G401 (cell line): Measurements from ENCODE around the gene GOT1. TPM values are rescaled to one million over a fixed set of nuclear protein-coding genes. Genes with fewer than 3 reads are reported as not detected.

ENCODE experiments used
- DNase-seq: peaks from one replicate; pipeline ENCODE4 v3.0.0-alpha.2; 2015; ENCODE audit warnings: low spot score
- in situ Hi-C: cut with HindIII; loops from 2 replicates; pipeline ENCODE4 v1.10.0; 2016; ENCODE audit warnings: low sequenced_read_pairs, mixed read lengths
- total RNA-seq: library from RNA; depleted of rRNA; stranded (reverse); fragments of >200 nt; shearing (Covaris generic); gene quantifications from 2 replicates; pipeline ENCODE4 v1.2.3, GENCODE V29; 2014

The GOT1 gene
- total RNA-seq, 1 experiment from 2014 or later, result 18.0 TPM

- no peak for DNase-seq
- in situ Hi-C loops, result no loop called here
Observed at GRCh38 chr10:99406149-99406548, 24.3 kb downstream of the GOT1 start.

GRCh38 chr10:99403674-99404073 lies 26.8 kb downstream of the GOT1 start:
- DNase-seq, result no peak
- in situ Hi-C loops, result no loop called here

- in situ Hi-C loops, result no loop called here
- no peak for DNase-seq
Observed at GRCh38 chr10:99399664-99400063, 30.8 kb downstream of the GOT1 start.

- in situ Hi-C loops, result no loop called here
- DNase-seq, result no peak
Observed at GRCh38 chr10:99396471-99396870, 34.0 kb downstream of the GOT1 start.

- in situ Hi-C loops, result no loop called here
- peak; percentile 26 for DNase-seq
Observed at GRCh38 chr10:99395750-99396445, 34.5 kb downstream of the GOT1 start.

GRCh38 chr10:99394761-99395386 lies 35.5 kb downstream of the GOT1 start:
- peak; percentile 48 for DNase-seq

DNA sequence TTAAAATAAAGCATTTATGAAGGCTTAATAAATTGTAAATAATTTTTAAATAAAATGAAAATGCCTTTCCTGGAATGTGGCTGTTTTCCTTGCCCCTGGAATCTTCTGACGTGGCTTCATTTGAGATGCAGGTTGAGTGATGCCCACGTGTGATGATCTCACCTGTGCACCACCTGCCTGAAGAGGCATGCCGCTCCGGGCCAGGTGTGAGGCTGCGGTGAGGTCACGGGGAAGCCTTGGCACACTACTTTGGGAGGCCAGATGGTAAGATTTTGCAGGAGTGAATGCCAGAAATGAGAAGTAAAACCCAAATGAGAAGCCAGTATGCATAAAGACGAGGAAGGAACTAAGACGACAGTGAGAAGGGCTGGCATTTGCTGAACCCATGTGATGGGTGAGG lies 36.2 kb downstream of the GOT1 start:
- DNase-seq, result no peak
- in situ Hi-C loops, result no loop called here

More at GRCh38 chr10:99394761-99395386, 35.5 kb downstream of the GOT1 start:
- in situ Hi-C loops, result no loop called here

GRCh38 chr10:99393683-99394082 lies 36.7 kb downstream of the GOT1 start:
- DNase-seq, result no peak
- in situ Hi-C loops, result no loop called here

DNA sequence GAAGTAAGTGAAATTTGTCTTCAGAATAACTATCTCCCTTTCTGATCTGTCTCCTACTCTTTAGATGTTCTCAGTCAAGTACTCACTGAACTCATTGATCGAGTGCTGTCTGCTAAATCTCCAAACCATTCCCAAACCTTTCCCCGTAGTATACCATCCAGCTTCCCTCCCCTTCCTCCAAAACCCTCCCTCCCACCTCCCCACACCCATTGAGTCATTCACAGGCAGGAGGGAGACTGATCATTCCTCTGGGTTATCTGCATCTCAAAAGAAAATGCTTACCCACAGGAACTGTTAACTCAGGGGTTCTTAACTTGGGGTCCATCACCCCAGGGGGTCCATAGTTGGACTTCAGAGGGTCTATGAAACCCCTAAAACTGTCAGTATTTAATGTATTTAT lies 37.4 kb downstream of the GOT1 start:
- no peak for DNase-seq
- in situ Hi-C loops, result no loop called here

DNA sequence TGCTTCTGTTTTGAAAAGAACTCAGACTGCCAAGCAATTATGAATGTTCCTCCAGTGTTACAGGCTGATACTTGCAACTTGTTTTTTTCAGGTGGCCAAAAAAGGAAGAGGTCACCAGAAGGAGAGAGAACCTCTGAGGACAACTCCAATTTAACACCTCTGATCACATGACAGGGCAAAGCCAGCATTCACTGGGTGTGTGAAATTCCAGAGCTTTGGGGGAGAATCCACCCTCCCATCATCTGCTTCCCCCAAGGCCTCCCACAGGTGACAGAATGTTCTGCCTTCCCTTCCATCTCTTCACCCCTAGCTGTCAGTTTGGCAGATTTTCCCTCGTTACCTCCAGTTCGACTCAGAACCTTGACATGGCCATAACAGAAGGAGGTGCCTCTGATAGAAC lies 39.1 kb downstream of the GOT1 start:
- DNase-seq, result no peak
- in situ Hi-C loops, result no loop called here

DNA sequence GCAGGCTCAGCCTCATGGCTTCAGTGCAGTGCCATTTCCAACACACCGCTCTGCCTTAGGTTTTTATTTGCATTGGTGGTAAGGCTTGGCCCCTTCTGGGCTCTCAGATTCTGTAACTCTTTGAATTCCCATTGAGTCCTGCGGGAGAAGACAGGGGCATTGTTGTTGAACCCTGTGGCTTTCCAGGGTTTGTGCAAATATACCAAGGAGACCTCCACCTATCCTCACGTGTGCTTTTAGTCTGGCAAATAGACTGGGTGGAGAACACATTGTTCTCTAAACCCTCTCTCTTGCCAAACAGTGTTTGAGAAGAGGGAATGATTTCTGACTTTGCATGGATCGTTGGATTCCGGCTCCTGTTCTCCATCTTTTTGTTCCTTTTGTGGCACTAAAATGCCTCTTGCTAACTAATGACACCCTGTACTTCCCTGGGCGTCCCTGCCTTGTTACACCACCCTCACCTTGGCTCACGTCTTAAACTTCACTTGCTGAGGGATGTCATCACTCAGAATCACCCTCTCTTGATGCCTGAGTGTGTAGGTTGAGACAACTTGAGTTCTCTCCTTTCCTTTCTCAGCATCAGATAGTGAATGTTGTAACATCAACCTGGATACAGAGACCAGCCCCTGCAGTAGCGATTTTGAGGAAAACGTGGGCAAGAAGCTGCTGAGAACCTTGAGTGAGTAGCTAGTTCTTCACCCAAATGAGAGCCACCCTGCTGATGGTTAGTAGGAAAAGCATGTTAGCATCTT lies 40.5 kb downstream of the GOT1 start:
- in situ Hi-C loops, result no loop called here
- DNase-seq, result no peak

GRCh38 chr10:99387541-99387940 lies 42.9 kb downstream of the GOT1 start:
- in situ Hi-C loops, result no loop called here
- no peak for DNase-seq

DNA sequence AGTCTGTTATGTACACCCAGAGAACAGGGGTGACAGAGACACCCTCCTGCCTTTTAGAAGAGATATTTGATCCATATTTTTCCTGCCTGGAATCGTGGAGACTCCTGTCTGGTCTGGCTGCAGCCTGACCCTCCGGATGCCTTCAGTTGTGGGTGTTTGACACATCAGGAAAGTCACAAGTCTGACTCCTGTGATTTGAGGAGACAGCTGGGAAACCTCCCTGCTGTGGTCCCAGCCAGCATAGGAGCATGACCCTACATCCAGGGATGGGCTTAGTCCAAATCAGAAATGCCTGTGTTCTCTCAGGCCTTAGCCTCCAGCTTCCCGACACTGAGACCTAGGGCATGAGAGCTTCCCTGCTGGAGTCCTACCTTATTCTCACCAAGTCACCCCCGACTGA lies 43.4 kb downstream of the GOT1 start:
- DNase-seq, result no peak
- in situ Hi-C loops, result no loop called here

DNA sequence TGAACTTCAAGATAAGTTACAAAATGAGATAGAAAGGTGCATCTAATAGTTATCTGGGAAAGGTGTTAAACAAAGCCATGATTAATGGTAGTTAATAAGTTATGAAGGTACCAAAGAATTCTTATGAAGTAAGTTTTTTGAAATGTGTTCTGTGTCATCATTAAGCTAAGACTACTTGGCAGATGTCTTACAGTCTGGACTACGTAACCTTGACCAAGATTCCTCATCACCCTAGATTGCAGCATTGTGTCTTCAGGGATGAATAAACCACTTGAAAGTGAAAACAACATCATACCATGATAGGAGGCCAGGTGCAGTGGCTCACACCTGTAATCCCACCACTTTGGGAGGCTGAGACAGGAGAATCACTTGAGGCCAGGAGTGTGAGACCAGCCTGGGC lies 48.2 kb downstream of the GOT1 start:
- DNase-seq, result no peak
- in situ Hi-C loops, result no loop called here

GRCh38 chr10:99375426-99375825 lies 55.0 kb downstream of the GOT1 start:
- in situ Hi-C loops, result no loop called here
- no peak for DNase-seq

DNA sequence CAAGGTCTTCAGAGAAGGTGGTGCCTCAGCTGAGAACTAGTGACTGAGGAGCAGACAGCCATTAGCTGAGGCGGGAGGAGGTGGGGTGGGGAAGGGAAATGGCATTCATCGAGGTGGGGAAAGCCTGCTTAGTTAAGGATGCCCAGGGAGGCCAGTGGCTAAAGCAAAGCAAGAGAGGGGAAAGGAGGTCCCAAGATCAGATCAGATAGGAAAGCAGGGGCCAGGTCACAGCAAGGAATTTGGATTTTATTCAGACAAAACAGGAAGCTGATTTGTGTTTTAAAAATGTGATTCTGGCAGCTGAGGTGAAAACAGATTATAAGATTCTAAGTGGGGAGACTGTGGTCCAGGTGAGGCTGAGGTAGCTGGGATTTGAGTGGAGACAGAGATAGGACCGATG lies 55.5 kb downstream of the GOT1 start:
- DNase-seq, result no peak
- in situ Hi-C loops, result no loop called here

GRCh38 chr10:99374526-99374925 lies 55.9 kb downstream of the GOT1 start:
- in situ Hi-C loops, result no loop called here

DNA sequence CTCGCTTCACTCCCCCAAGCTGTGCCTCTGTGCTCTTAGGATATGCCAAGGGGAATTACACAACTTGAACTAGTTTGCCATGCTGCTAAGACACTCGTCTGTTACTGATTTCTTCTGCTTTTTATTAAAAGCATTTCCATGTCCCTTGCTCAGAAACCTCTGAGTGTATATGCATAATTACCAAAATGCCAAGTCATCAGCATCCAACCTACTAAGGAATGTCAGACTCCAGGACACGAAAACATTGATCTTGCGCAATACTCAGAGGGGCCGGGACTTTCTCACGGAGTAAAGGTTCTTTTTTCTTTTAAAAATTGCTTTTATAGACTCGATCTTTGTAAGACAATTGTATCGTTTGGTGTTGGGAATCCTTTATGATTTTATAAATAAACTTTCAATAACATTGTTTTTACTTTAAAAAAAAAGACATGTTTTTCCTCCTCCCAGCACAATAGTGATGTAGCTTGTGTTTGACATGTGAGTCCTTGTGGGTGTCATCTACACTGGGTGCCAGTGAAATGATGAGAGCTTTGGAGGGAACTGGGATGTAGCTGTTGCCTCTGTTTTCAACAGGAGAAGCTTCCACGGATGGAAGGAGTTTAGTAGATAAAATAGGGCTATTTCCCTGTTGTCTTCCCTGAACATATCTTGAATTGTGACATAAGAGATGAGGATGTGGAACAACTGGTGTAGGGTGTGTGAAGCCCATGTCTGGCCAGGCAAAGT lies 57.7 kb downstream of the GOT1 start:
- in situ Hi-C loops, result no loop called here
- DNase-seq, result no peak

More at GRCh38 chr10:99374526-99374925, 55.9 kb downstream of the GOT1 start:
- DNase-seq, result no peak

DNA sequence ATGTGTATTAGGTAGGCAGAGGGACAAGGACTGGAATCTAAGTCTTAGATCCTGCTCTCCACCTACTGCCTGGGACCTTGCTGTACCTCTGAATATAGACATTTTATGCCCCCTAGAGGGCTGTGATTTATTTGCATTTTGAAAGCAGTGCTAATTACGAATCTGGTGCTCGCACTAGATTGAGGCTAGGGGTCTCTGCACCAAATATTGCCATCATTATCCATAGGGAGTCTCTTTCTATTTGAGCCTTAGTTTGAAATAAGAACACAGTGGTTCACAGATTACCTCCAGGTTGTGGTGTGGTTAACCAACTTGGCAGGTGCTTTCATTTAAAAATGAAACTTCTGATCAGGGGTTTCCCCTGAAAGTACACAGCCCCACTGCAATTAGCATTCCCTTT lies 59.4 kb downstream of the GOT1 start:
- in situ Hi-C loops, result no loop called here
- peak; percentile 30 for DNase-seq

DNA sequence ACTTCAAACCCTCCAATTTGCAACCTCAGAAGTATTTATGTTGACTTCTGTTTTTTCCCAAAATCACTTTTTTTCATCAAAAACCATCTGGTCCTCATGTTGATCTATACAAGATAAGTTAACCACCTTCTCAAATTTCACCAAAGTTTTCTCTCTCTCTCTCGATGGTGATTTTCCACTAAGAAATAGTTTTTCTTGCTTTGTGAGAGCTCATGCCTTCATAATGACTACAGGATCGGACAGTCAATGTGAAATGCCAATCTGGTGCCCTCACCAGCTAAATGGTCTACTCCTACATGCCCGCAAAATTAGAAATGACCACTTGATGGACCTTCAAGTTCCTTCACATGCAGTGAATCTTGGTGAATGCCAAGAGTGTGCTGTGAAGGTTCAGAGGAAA lies 60.9 kb downstream of the GOT1 start:
- in situ Hi-C loops, result no loop called here
- no peak for DNase-seq
